Subcutaneous adipose tissue (tissue), 4 donors: ENCODE data around the gene ZNF3. TPM values are rescaled to one million over a fixed set of nuclear protein-coding genes. Genes with fewer than 3 reads are reported as not detected.

Source experiments
- total RNA-seq, 4 donors: library from RNA; depleted of rRNA; stranded (reverse); fragments of >200 nt; gene quantifications; one replicate each; pipeline ENCODE4 v1.1.0, GENCODE V29; 2016
- TF ChIP-seq, protein P1 (sequence below): fragments of 450-650 bp; IDR thresholded peaks from one replicate; pipeline ENCODE4 v1.5.1; 2016; ENCODE audit warnings: low read depth, mild to moderate bottlenecking, control low read depth, antibody characterized with exemption, moderate library complexity

The ZNF3 gene
- 10 to 100 TPM; 14.8 to 29.3 (median 25.2) TPM for total RNA-seq

DNA sequence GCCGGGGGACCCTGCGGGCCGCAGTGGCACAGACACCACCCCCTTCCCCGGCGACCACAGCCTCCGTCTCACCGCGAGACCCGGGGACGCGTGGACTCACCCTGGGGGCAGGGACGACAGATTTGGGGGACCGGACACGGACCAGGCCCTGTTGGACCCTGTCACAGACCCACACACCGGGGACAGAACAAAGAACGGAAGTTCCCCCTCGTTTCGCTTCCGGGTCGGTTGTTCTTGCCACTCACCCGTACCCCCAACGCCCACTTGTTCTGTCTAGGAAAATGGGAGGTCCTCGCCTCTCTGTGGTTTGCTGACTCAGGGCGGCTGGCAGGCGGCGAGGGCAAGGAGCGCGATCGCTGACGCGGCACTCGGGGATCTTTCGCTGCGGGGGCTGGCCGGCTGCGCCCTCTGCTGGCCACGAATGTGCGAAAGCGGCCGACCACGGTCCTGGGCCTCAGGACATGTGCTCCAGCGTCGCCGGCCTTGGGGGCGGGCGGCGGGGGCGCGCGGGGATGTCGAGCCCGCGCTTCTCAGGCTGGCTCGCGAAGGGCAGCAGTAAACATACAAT, at the start of gene ZNF3:
Gene ZNF3, minus strand, starts transcription at position 189 of the 568 bp plus-strand sequence. CDS start 4,366 bp downstream, outside the sequence.
- TF ChIP-seq, protein P1, sequence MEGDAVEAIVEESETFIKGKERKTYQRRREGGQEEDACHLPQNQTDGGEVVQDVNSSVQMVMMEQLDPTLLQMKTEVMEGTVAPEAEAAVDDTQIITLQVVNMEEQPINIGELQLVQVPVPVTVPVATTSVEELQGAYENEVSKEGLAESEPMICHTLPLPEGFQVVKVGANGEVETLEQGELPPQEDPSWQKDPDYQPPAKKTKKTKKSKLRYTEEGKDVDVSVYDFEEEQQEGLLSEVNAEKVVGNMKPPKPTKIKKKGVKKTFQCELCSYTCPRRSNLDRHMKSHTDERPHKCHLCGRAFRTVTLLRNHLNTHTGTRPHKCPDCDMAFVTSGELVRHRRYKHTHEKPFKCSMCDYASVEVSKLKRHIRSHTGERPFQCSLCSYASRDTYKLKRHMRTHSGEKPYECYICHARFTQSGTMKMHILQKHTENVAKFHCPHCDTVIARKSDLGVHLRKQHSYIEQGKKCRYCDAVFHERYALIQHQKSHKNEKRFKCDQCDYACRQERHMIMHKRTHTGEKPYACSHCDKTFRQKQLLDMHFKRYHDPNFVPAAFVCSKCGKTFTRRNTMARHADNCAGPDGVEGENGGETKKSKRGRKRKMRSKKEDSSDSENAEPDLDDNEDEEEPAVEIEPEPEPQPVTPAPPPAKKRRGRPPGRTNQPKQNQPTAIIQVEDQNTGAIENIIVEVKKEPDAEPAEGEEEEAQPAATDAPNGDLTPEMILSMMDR, result no peak

DNA sequence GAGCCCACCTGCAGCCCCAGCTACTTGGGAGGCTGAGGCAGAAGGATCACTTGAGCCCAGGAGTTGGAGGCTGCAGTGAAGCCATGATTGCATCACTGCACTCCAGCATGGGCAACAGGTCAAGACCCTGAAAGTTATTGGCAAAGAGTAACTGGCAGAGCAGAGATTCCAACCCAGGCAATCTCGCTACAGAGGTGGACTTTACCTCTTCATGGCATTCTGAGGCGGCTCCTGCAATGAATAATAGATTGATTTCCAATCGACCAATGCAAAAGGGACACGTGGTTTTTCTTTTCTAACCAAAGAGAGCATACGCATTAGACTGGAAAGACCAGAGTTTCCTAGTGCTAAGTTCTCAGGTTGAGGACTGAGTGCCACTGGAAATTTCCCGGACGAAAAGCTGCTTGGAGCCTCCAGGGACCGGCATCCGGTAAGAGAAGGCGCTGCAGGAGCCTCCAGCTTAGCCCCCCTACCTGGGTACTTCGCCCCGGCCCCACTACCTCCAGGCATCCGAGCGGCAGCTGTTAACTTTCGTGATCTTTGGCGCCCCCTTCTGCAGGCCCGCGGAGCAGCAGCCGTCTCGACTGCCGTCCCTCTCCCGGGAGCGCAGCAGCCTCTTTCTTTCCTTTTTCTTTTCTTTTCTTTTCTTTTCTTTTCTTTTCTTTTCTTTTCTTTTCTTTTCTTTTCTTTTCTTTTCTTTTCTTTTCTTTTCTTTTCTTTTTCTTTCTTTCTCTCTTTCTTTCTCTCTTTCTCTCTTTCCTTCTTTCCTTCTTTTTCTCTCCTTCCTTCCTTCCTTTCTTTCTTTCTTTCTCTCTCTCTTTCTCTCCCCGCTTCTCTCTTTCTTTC, 49.3 kb upstream of the ZNF3 start:
- TF ChIP-seq, protein P1, result no peak

DNA sequence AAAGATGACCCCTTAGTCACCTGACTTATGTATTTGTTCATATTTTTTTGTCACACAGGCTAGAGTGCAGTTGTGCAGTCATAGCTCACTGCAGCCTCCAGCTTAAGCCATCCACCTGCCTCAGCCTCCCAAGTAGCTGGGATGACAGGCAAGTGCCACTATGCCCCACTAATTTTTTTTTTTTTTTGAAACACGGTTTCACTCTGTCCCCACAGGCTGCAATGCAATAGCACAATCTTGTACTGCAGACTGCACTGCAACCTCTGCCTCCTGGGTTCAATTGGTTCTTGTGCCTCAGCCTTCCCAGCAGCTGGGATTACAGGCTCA, 47.1 kb upstream of the ZNF3 start:
- TF ChIP-seq, protein P1, result no peak

DNA sequence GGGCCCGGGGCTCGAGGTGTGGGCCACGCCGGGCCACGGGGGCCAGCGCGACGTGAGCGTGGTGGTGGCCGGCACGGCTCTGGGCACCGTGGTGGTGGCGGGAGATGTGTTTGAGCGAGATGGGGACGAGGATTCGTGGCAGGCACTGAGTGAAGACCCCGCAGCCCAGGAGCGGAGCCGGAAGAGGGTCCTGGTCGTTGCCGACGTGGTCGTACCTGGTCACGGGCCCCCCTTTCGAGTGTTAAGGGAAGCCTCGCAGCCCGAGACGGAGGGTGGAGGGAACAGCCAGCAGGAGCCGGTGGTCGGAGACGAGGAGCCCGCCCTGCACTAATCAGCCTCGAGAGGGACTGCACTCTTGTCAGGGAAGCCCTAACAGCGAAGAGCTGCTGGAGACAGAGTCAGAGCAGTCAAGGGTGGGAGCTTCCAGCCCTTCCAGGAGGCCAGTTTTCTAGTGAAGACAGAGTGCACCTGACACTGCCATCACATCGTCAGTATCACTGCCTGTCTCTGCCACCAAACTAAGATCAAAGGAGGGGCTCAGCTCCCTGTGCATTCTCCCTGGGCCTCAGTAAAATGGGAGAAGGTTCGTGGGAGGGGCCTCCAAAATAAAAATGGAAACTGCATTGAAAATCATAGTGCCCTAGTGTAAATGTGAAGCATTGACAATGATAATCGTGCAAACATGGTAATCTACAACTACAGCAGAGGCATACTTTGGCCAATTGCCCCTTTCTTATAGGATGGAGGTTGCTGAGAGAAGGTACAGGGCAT, 46.5 kb upstream of the ZNF3 start:
- TF ChIP-seq, protein P1, result no peak

DNA sequence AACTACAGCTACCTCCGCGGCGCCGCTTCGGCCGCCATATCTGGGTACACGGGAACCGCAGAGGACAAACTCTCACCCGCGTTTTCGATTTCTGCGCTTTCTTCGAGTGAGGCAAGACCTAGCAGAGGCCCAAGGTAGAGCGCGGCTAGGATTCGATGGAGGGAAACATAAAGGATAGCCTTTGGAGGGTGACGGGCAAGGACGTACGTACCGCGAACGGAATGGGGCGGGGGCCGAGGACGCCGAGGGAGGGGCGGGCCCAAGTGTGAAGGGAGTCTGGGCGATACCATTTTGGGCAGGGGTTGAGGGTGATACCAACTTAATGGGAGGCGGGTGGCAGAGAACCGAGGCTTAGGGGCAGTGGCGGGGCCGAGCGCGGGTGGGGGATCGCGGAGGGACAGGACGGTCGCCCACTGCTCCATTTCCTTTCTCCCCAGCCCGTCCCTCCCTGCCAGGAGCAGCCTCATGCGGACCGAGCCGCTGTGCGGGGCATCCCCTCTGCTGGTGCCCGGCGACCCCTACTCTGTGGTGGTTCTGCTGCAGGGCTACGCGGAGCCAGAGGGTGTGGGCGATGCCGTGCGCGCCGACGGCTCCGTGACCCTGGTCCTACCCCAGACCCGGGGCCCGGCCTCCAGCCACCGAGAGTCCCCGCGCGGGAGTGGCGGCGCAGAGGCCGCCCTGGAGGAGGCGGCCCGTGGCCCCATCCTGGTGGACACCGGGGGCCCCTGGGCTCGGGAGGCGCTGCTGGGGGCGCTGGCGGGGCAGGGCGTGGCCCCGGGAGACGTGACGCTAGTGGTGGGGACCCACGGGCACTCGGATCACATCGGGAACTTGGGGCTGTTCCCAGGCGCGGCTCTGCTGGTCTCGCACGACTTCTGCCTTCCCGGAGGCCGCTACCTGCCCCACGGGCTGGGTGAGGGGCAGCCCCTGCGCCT, 45.7 kb upstream of the ZNF3 start, which contains the start of gene MBLAC1:
Gene MBLAC1, plus strand, starts transcription at position 37 of the 935 bp plus-strand sequence. Its CDS starts 429 bp downstream, at position 466.
- TF ChIP-seq, protein P1, result no peak

DNA sequence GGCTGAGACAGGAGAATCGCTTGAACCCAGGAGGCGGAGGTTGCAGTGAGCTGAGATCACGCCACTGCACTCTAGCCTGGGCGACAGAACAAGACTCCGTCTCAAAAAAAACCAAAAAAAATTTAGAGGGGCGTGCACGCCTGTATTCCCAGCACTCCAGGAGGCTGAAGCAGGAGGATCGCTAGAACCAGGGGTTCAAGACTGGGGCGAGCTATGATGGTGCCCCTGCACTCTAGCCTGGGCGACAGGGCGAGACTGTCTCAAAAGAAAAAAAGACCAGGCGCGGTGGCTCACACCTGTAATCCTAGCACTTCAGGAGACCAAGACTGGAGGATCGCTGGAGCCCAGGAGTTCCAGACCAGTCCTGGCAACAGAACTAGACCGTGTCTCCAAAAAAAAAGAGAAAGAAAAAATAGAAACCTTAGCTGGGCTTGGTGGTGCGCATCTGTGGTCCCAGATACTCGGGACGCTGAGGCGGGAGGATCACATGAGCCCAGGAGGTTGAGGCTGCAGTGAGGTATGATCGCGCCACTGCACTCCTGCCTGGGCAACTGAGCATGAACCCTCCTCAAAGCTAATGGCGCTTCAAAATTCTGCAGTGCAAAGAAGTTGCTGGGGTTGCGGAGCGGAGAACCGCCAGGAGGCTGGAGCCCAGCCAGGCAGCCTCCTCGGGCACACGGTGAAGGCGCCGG, 44.9 kb upstream of the ZNF3 start:
- TF ChIP-seq, protein P1, result no peak
